ENCODE results near the gene PLIN5. TPM values are rescaled to one million over a fixed set of nuclear protein-coding genes. Genes with fewer than 3 reads are reported as not detected.
"Not testable (repeated sequence)": the region's sequence is repeated elsewhere in the genome, so short reads cannot be mapped to it uniquely, and the experiment has no call there.

The PLIN5 gene
- total RNA-seq, 2 donors from 2014 or later: 3.7 to 3.9 TPM

DNA sequence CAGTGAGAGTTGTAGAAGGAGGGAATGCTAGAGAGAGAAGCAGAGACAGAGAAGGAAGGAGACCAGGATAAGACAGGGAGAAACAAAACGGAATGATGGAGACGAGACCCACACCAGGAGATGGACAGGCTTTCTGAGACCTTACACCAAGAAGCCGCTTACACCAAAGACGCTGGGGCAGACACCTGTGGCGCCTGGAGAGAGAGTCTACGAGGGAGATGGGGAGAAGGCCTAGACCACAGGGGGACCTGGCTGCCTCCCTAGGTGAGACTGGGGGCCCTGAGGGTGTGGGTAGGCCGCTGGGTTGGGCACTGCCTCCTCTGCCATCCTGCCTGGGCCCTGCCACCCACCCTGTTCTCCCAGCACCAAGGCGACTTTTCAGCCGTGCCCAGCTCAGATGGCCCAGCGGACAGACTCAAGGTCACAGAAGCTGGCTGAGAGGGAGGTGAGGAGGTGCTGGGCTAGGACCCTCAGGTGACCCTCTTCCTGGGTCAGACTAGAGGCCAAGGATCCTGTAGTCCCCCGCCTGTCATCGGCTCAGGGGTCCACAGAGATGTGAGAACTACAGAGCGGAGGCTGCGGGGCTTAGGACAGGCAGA is 5.0 kb downstream of the PLIN5 start:
- H3K9ac ChIP-seq (ENCODE audit: extremely low read depth, low read length, poor library complexity, severe bottlenecking): no peak overlapping the region
- Mint-ChIP-seq H3K4me3 (no peak overlapping the region), H3K27ac (no peak overlapping the region), H3K36me3 (ENCODE audit: low read depth) (no peaks in the 10 kb centered on the region), H3K27me3 (ENCODE audit: insufficient read depth) (peaks cover 22% of the 10 kb centered on the region), H3K9me3 (no peaks in the 10 kb centered on the region), H3K4me1 (no peaks in the 10 kb centered on the region)
- no peak for DNase-seq
- H3K27ac ChIP-seq (ENCODE audit: low read depth, low read length): no peak overlapping the region
- no peaks in the 10 kb centered on the region for H3K4me1 ChIP-seq (ENCODE audit: control insufficient read depth, insufficient read depth, low read length)
- H3K27me3 ChIP-seq (ENCODE audit: control insufficient read depth, insufficient read depth, low read length, poor library complexity, severe bottlenecking): peaks cover 17% of the 10 kb centered on the region
- TF ChIP-seq, protein P1, sequence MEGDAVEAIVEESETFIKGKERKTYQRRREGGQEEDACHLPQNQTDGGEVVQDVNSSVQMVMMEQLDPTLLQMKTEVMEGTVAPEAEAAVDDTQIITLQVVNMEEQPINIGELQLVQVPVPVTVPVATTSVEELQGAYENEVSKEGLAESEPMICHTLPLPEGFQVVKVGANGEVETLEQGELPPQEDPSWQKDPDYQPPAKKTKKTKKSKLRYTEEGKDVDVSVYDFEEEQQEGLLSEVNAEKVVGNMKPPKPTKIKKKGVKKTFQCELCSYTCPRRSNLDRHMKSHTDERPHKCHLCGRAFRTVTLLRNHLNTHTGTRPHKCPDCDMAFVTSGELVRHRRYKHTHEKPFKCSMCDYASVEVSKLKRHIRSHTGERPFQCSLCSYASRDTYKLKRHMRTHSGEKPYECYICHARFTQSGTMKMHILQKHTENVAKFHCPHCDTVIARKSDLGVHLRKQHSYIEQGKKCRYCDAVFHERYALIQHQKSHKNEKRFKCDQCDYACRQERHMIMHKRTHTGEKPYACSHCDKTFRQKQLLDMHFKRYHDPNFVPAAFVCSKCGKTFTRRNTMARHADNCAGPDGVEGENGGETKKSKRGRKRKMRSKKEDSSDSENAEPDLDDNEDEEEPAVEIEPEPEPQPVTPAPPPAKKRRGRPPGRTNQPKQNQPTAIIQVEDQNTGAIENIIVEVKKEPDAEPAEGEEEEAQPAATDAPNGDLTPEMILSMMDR (conservative IDR thresholded peaks at IDR 0.05): no peak
- H3K9me3 ChIP-seq (ENCODE audit: control insufficient read depth, low read length): no peaks in the 10 kb centered on the region
- H3K4me3 ChIP-seq (ENCODE audit: low read length): no peak overlapping the region
- 69 to 80% methylated on average over 7 to 14 of the region's 14 CpGs for WGBS, 2 experiments (ENCODE audit: insufficient coverage in 1 of 2, insufficient read length in 1 of 2)
- no peaks in the 10 kb centered on the region for H3K36me3 ChIP-seq (ENCODE audit: control insufficient read depth, insufficient read depth, low read length)

DNA sequence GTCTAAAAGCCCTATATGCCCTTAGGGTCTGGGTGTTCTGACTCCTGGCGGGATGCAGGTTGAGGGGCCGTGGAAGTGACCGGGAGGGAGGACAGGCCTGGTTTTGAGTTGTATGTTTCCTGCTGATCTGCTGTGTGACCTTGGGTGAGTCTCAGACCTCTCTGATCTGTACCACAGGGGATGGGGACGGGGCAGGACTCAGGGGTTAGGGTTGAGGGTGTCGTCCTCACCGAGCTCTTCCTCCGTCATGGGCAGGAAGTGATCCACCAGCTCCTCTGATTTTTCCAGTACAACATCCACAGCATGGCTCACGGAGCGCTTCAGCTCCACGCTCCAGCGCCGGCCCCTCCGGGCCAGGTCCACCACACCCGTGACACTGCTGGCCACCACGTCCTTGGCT is 6.2 kb downstream of the PLIN5 start:
- peaks cover 14% of the 10 kb centered on the region for H3K27me3 Mint-ChIP-seq (ENCODE audit: insufficient read depth)
- Histone ChIP-seq H3K9me3 (ENCODE audit: control insufficient read depth, low read length) (no peaks in the 10 kb centered on the region), H3K4me1 (ENCODE audit: control insufficient read depth, insufficient read depth, low read length) (no peaks in the 10 kb centered on the region), H3K36me3 (ENCODE audit: control insufficient read depth, insufficient read depth, low read length) (no peaks in the 10 kb centered on the region), H3K27me3 (ENCODE audit: control insufficient read depth, insufficient read depth, low read length, poor library complexity, severe bottlenecking) (peaks cover 7% of the 10 kb centered on the region), H3K4me3 (ENCODE audit: low read length) (no peak overlapping the region), H3K27ac (ENCODE audit: low read depth, low read length) (no peak overlapping the region), H3K9ac (ENCODE audit: extremely low read depth, low read length, poor library complexity, severe bottlenecking) (no peak overlapping the region)
- WGBS, 2 experiments (ENCODE audit: insufficient coverage in 1 of 2, insufficient read length in 1 of 2): 82 to 88% methylated on average over 4 to 15 of the region's 15 CpGs
- H3K4me1 Mint-ChIP-seq: no peaks in the 10 kb centered on the region
- DNase-seq: no peak
- no peak overlapping the region for H3K4me3 Mint-ChIP-seq
- H3K9me3 Mint-ChIP-seq: no peaks in the 10 kb centered on the region
- H3K36me3 Mint-ChIP-seq (ENCODE audit: low read depth): no peaks in the 10 kb centered on the region
- no peak overlapping the region for H3K27ac Mint-ChIP-seq
- TF ChIP-seq, protein P1 (conservative IDR thresholded peaks at IDR 0.05): no peak

DNA sequence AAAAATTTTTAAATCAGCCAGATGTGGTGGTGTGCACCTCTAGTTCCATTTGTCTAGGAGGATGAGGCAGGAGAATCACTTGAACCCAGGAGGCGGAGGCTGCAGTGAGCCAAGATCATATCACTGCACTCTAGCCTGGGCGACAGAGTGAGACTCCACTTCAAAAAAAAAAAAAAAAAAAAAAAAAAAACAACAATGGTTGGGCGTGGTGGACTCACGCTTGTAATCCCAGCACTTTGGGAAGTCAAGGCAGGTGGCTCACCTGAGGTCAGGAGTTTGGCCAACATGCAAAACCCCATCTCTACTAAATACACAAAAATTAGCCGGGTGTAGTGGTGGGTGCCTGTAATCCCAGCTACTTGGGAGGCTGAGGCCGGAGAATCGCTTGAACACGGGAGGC is 7.6 kb downstream of the PLIN5 start:
- not testable (repeated sequence) for H3K36me3 Mint-ChIP-seq (ENCODE audit: low read depth); H3K27me3 Mint-ChIP-seq (ENCODE audit: insufficient read depth); H3K4me3 Mint-ChIP-seq; H3K36me3 ChIP-seq (ENCODE audit: control insufficient read depth, insufficient read depth, low read length); H3K9me3 ChIP-seq (ENCODE audit: control insufficient read depth, low read length); H3K27ac Mint-ChIP-seq; H3K27me3 ChIP-seq (ENCODE audit: control insufficient read depth, insufficient read depth, low read length, poor library complexity, severe bottlenecking); H3K4me3 ChIP-seq (ENCODE audit: low read length); H3K4me1 Mint-ChIP-seq; H3K27ac ChIP-seq (ENCODE audit: low read depth, low read length); DNase-seq; H3K9ac ChIP-seq (ENCODE audit: extremely low read depth, low read length, poor library complexity, severe bottlenecking); H3K9me3 Mint-ChIP-seq; H3K4me1 ChIP-seq (ENCODE audit: control insufficient read depth, insufficient read depth, low read length)
- 96 to 100% methylated on average over 3 to 6 of the region's 8 CpGs for WGBS, 2 experiments (ENCODE audit: insufficient coverage in 1 of 2, insufficient read length in 1 of 2)

DNA sequence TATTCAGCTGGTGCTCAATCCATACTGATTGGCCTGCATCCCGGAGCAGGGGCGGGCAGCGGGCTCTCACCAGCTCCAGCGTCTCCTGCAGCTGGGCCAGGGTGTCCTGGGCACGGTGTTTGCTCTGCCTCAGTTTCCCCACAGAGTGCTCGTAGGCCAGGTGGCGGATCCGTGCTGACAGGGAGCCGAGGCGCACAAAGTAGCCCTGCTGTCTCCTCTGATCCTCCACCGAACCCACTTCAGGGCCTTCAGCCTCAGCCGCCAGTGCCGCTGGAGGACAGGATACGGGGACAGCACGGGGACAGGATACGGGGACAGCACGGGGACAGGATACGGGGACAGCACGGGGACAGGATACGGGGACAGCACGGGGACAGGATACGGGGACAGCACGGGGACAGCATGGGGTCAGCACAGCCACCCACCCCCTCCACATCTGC is 9.4 kb downstream of the PLIN5 start:
- TF ChIP-seq, protein P1 (conservative IDR thresholded peaks at IDR 0.05): no peak
- H3K4me1 Mint-ChIP-seq: no peaks in the 10 kb centered on the region
- Histone ChIP-seq H3K4me1 (ENCODE audit: control insufficient read depth, insufficient read depth, low read length) (no peaks in the 10 kb centered on the region), H3K27me3 (ENCODE audit: control insufficient read depth, insufficient read depth, low read length, poor library complexity, severe bottlenecking) (no peaks in the 10 kb centered on the region), H3K36me3 (ENCODE audit: control insufficient read depth, insufficient read depth, low read length) (no peaks in the 10 kb centered on the region), H3K9ac (ENCODE audit: extremely low read depth, low read length, poor library complexity, severe bottlenecking) (no peak overlapping the region), H3K4me3 (ENCODE audit: low read length) (no peak overlapping the region), H3K27ac (ENCODE audit: low read depth, low read length) (no peak overlapping the region), H3K9me3 (ENCODE audit: control insufficient read depth, low read length) (no peaks in the 10 kb centered on the region)
- H3K4me3 Mint-ChIP-seq: no peak overlapping the region
- no peak for DNase-seq
- WGBS, 2 experiments (ENCODE audit: insufficient coverage in 1 of 2, insufficient read length in 1 of 2): 83 to 85% methylated on average over 10 to 21 of the region's 23 CpGs
- no peaks in the 10 kb centered on the region for H3K36me3 Mint-ChIP-seq (ENCODE audit: low read depth)
- H3K27me3 Mint-ChIP-seq (ENCODE audit: insufficient read depth): peaks cover 16% of the 10 kb centered on the region
- no peak overlapping the region for H3K27ac Mint-ChIP-seq
- H3K9me3 Mint-ChIP-seq: peaks cover 1% of the 10 kb centered on the region
